Measurements from ENCODE around the gene RIN3. TPM values are rescaled to one million over a fixed set of nuclear protein-coding genes. Genes with fewer than 3 reads are reported as not detected.

RIN3 gene
- total RNA-seq, 3 donors from 2014 or later, result 10.7 to 19.7 (median 12.1) TPM

GRCh38 chr14:92673601-92674150 lies 160.1 kb downstream of the RIN3 start:
- Histone ChIP-seq H3K9me3 (no peaks in the 10 kb centered on the region), H3K27ac (no peak overlapping the region), H3K4me1 (no peaks in the 10 kb centered on the region), H3K36me3 (no peaks in the 10 kb centered on the region), H3K27me3 (no peaks in the 10 kb centered on the region), H3K4me3 (no peak overlapping the region)
- intact Hi-C loops (cut with DNase I; ENCODE audit: low total_unique reads), result no loop called here
- TF ChIP-seq CTCF (IDR thresholded peaks at IDR 0.05) (no peak), POLR2A (IDR thresholded peaks at IDR 0.05) (no peak), POLR2AphosphoS5 (IDR thresholded peaks at IDR 0.05) (no peak)
- DNase-seq (ENCODE audit: low spot score in 2 of 2), result no peak

GRCh38 chr14:92675421-92675820 lies 161.8 kb downstream of the RIN3 start:
- Histone ChIP-seq H3K27me3 (no peaks in the 10 kb centered on the region), H3K9me3 (no peaks in the 10 kb centered on the region), H3K27ac (no peak overlapping the region), H3K4me1 (no peaks in the 10 kb centered on the region), H3K36me3 (no peaks in the 10 kb centered on the region), H3K4me3 (no peak overlapping the region)
- TF ChIP-seq POLR2AphosphoS5 (IDR thresholded peaks at IDR 0.05) (no peak), CTCF (IDR thresholded peaks at IDR 0.05) (no peak), POLR2A (IDR thresholded peaks at IDR 0.05) (no peak)
- no peak for DNase-seq (ENCODE audit: low spot score in 2 of 2)
- intact Hi-C loops (cut with DNase I; ENCODE audit: low total_unique reads), result no loop called here

GRCh38 chr14:92675976-92676375 lies 162.4 kb downstream of the RIN3 start:
- Histone ChIP-seq H3K9me3 (no peaks in the 10 kb centered on the region), H3K27ac (no peak overlapping the region), H3K36me3 (no peaks in the 10 kb centered on the region), H3K4me3 (no peak overlapping the region), H3K4me1 (no peaks in the 10 kb centered on the region), H3K27me3 (no peaks in the 10 kb centered on the region)
- no peak for TF ChIP-seq POLR2AphosphoS5 (IDR thresholded peaks at IDR 0.05)
- intact Hi-C loops (cut with DNase I; ENCODE audit: low total_unique reads), result no loop called here
- no peak for DNase-seq (ENCODE audit: low spot score in 2 of 2)

- intact Hi-C loops (cut with DNase I; ENCODE audit: low total_unique reads), result no loop called here
- DNase-seq (ENCODE audit: low spot score in 2 of 2), result no peak
- Histone ChIP-seq H3K4me1 (no peaks in the 10 kb centered on the region), H3K27ac (no peak overlapping the region), H3K27me3 (no peaks in the 10 kb centered on the region), H3K9me3 (no peaks in the 10 kb centered on the region), H3K36me3 (no peaks in the 10 kb centered on the region), H3K4me3 (no peak overlapping the region)
- TF ChIP-seq POLR2A (IDR thresholded peaks at IDR 0.05) (no peak), POLR2AphosphoS5 (IDR thresholded peaks at IDR 0.05) (no peak), CTCF (IDR thresholded peaks at IDR 0.05) (no peak)
Observed at GRCh38 chr14:92676403-92677086, 163.0 kb downstream of the RIN3 start.

GRCh38 chr14:92677087-92677668 lies 163.6 kb downstream of the RIN3 start:
- Histone ChIP-seq H3K4me3 (no peak overlapping the region), H3K9me3 (no peaks in the 10 kb centered on the region), H3K27ac (no peak overlapping the region), H3K27me3 (no peaks in the 10 kb centered on the region), H3K36me3 (no peaks in the 10 kb centered on the region), H3K4me1 (no peaks in the 10 kb centered on the region)
- TF ChIP-seq POLR2A (IDR thresholded peaks at IDR 0.05) (no peak), CTCF (IDR thresholded peaks at IDR 0.05) (no peak), POLR2AphosphoS5 (IDR thresholded peaks at IDR 0.05) (no peak)
- intact Hi-C loops (cut with DNase I; ENCODE audit: low total_unique reads), result no loop called here
- no peak for DNase-seq (ENCODE audit: low spot score in 2 of 2)
